Large intestine (tissue), 3 donors: ENCODE data around the gene HOXB13. TPM values are rescaled to one million over a fixed set of nuclear protein-coding genes. Genes with fewer than 3 reads are reported as not detected.

ENCODE experiments used
- DNase-seq, 2 donors: peaks; one replicate each; pipeline versions ENCODE4 v3.0.0 to v3.0.0-alpha.2; 2013
- H3K27ac ChIP-seq: one replicate; pipeline ENCODE4 v1.5.1; 2013; ENCODE audit warnings: low read length
- H3K27me3 ChIP-seq: 2 replicates; pipeline ENCODE4 v1.6.1; 2013; ENCODE audit warnings: low read length; ENCODE audit not compliant: control insufficient read depth, insufficient read depth
- H3K36me3 ChIP-seq: 2 replicates; pipeline ENCODE4 v1.6.1; 2013; ENCODE audit warnings: low read length; ENCODE audit not compliant: control insufficient read depth, insufficient read depth
- H3K4me1 ChIP-seq: one replicate; pipeline ENCODE4 v1.6.1; 2013; ENCODE audit warnings: low read length; ENCODE audit not compliant: control insufficient read depth, insufficient read depth
- H3K4me3 ChIP-seq: one replicate; pipeline ENCODE4 v1.5.1; 2013; ENCODE audit warnings: low read length
- H3K9me3 ChIP-seq: one replicate; pipeline ENCODE4 v1.6.1; 2013; ENCODE audit warnings: mild to moderate bottlenecking, low read depth, low read length, moderate library complexity; ENCODE audit not compliant: control insufficient read depth
- WGBS: methylation state at CpG from one replicate; pipeline ENCODE4 v1.1.5; 2013; ENCODE audit warnings: low lambda C conversion rate; ENCODE audit not compliant: insufficient coverage; 5-methylcytosine and 5-hydroxymethylcytosine counted together
- polyA plus RNA-seq: library from polyadenylated mRNA; unstranded; fragments of 120-200 nt; gene quantifications from one replicate; pipeline ENCODE4 v1.2.1, GENCODE V29; 2013

The HOXB13 gene
- polyA plus RNA-seq, 1 donor: not detected

- peaks cover 28% of the 10 kb centered on the region for H3K27me3 ChIP-seq
- no peaks in the 10 kb centered on the region for H3K9me3 ChIP-seq
Measured at GRCh38 chr17:48690655-48691054, 37.9 kb downstream of the HOXB13 start.

GRCh38 chr17:48681609-48682008 is 46.9 kb downstream of the HOXB13 start:
- no peak for DNase-seq
- Histone ChIP-seq H3K4me1 (peaks cover 3% of the 10 kb centered on the region), H3K4me3 (no peak overlapping the region), H3K36me3 (no peaks in the 10 kb centered on the region), H3K27me3 (peaks cover 48% of the 10 kb centered on the region), H3K9me3 (peaks cover 2% of the 10 kb centered on the region), H3K27ac (no peak overlapping the region)
- 100% methylated on average over 1 of the region's 1 CpG for WGBS

More at GRCh38 chr17:48690655-48691054, 37.9 kb downstream of the HOXB13 start:
- Histone ChIP-seq H3K27ac (no peak overlapping the region), H3K4me3 (no peak overlapping the region), H3K4me1 (no peaks in the 10 kb centered on the region), H3K36me3 (no peaks in the 10 kb centered on the region)
- WGBS: 100% methylated on average over 1 of the region's 5 CpGs
- DNase-seq: no peak

- H3K4me3 ChIP-seq: no peak overlapping the region
- no CpG with 5 or more reads among the region's 5 CpGs for WGBS
- H3K27me3 ChIP-seq: peaks cover 58% of the 10 kb centered on the region
- H3K27ac ChIP-seq: no peak overlapping the region
- H3K9me3 ChIP-seq: peaks cover 2% of the 10 kb centered on the region
- peaks cover 3% of the 10 kb centered on the region for H3K4me1 ChIP-seq
- no peaks in the 10 kb centered on the region for H3K36me3 ChIP-seq
- no peak for DNase-seq
Measured at GRCh38 chr17:48679385-48680096, 49.0 kb downstream of the HOXB13 start.

- H3K27me3 ChIP-seq: peaks cover 59% of the 10 kb centered on the region
Measured at GRCh38 chr17:48678141-48678971, 50.2 kb downstream of the HOXB13 start.

GRCh38 chr17:48676963-48677558 is 51.5 kb downstream of the HOXB13 start:
- Histone ChIP-seq H3K36me3 (no peaks in the 10 kb centered on the region), H3K4me1 (peaks cover 3% of the 10 kb centered on the region), H3K27me3 (peaks cover 53% of the 10 kb centered on the region), H3K27ac (no peak overlapping the region), H3K4me3 (no peak overlapping the region), H3K9me3 (peaks cover 2% of the 10 kb centered on the region)
- WGBS: 80% methylated on average over 1 of the region's 6 CpGs
- DNase-seq: no peak

More at GRCh38 chr17:48678141-48678971, 50.2 kb downstream of the HOXB13 start:
- H3K4me1 ChIP-seq: peaks cover 3% of the 10 kb centered on the region
- H3K36me3 ChIP-seq: no peaks in the 10 kb centered on the region
- H3K4me3 ChIP-seq: no peak overlapping the region
- peak; percentile 39 for DNase-seq
- no CpG with 5 or more reads among the region's 41 CpGs for WGBS
- H3K27ac ChIP-seq: no peak overlapping the region
- peaks cover 2% of the 10 kb centered on the region for H3K9me3 ChIP-seq

Other genes starting within 250 kb of the HOXB13 start
- gene HOXB1, start 197.7 kb downstream of the HOXB13 start, polyA plus RNA-seq: 0.07 TPM
- 18.6 TPM for gene HOXB2, start 183.6 kb downstream of the HOXB13 start, polyA plus RNA-seq
- gene HOXB4, start 150.4 kb downstream of the HOXB13 start, polyA plus RNA-seq: 5.9 TPM
- gene HOXB3, start 138.5 kb downstream of the HOXB13 start, polyA plus RNA-seq: 30.8 TPM
- 25.7 TPM for gene HOXB5, start 135.0 kb downstream of the HOXB13 start, polyA plus RNA-seq
- 9.8 TPM for gene HOXB6, start 123.8 kb downstream of the HOXB13 start, polyA plus RNA-seq
- 3.5 TPM for gene HOXB7, start 117.7 kb downstream of the HOXB13 start, polyA plus RNA-seq
- 1.8 TPM for gene HOXB8, start 113.5 kb downstream of the HOXB13 start, polyA plus RNA-seq
- gene HOXB9, start 102.4 kb downstream of the HOXB13 start, polyA plus RNA-seq: 0.03 TPM
- gene PRAC1, start 6.2 kb downstream of the HOXB13 start, polyA plus RNA-seq: not detected
- not detected for gene PRAC2, start 5.6 kb downstream of the HOXB13 start, polyA plus RNA-seq
- 3.1 TPM for gene TTLL6, start 88.5 kb upstream of the HOXB13 start, polyA plus RNA-seq
- gene CALCOCO2, start 102.3 kb upstream of the HOXB13 start, polyA plus RNA-seq: 159 TPM
- gene ATP5MC1, start 164.0 kb upstream of the HOXB13 start, polyA plus RNA-seq: 200 TPM
- 75.5 TPM for gene UBE2Z, start 179.7 kb upstream of the HOXB13 start, polyA plus RNA-seq
- gene SNF8, start 216.1 kb upstream of the HOXB13 start, polyA plus RNA-seq: 103 TPM
- gene GIP, start 239.8 kb upstream of the HOXB13 start, polyA plus RNA-seq: 98.8 TPM